A549 (cell line): ENCODE results near the gene KLK4.

Experiments used
- CEBPB ChIP-seq, 2 experiments: fragments of >200 bp in 1 of 2; sonication (Bioruptor Twin) in 1 of 2; formaldehyde crosslinking in 1 of 2; IDR thresholded peaks; 2 replicates each; pipeline ENCODE4 v1.6.1; 2012 to 2016
- CTCF ChIP-seq: fragments of >200 bp; sonication (Bioruptor Twin); formaldehyde crosslinking; IDR thresholded peaks from 3 replicates; pipeline ENCODE4 v1.5.1; 2016
- FOSL2 ChIP-seq, 2 experiments: fragments of 450-650 bp in 1 of 2; fragments of >200 bp in 1 of 2; sonication (Bioruptor Twin) in 1 of 2; formaldehyde crosslinking; IDR thresholded peaks; 2 replicates each; pipeline versions ENCODE4 v1.5.0 to v1.6.1; 2016 to 2020; ENCODE audit warnings: mild to moderate bottlenecking in 1 of 2, moderate library complexity in 1 of 2
- POLR2A ChIP-seq: IDR thresholded peaks from 2 replicates; pipeline ENCODE4 v1.6.1; 2012; ENCODE audit warnings: mild to moderate bottlenecking, low read length
- RCOR1 ChIP-seq: fragments of 150-350 bp; IDR thresholded peaks from 2 replicates; pipeline ENCODE4 v1.6.1; 2014; ENCODE audit warnings: antibody characterized with exemption, low read length, low read depth
- RFX5 ChIP-seq: fragments of 450-650 bp; IDR thresholded peaks from 2 replicates; pipeline ENCODE4 v1.7.1; 2014; ENCODE audit warnings: antibody characterized with exemption, mild to moderate bottlenecking, moderate library complexity
- SMC3 ChIP-seq: fragments of >200 bp; sonication (Bioruptor Twin); formaldehyde crosslinking; IDR thresholded peaks from 3 replicates; pipeline ENCODE4 v1.6.1; 2018; ENCODE audit warnings: inconsistent platforms
- USF2 ChIP-seq: fragments of 450-650 bp; IDR thresholded peaks from 2 replicates; pipeline ENCODE4 v1.6.1; 2014; ENCODE audit warnings: antibody characterized with exemption

GRCh38 chr19:50869479-50869878 lies 41.7 kb downstream of the KLK4 start:
- TF ChIP-seq USF2 (no peak), SMC3 (no peak), CTCF (no peak), FOSL2 (IDR thresholded peaks at IDR 0.05) (no peak), FOSL2 (CRISPR knock-in tag; IDR thresholded peaks at IDR 0.05) (no peak), POLR2A (no peak), CEBPB (IDR thresholded peaks at IDR 0.05) (no peak), RFX5 (no peak), RCOR1 (no peak)
